Ovary (tissue), 9 donors: ENCODE results near the gene SLC22A25. TPM values are rescaled to one million over a fixed set of nuclear protein-coding genes. Genes with fewer than 3 reads are reported as not detected.

Experiments used
- DNase-seq, 5 donors: peaks; one replicate each; pipeline ENCODE4 v3.0.0-alpha.2; 2019 to 2020
- H3K27ac ChIP-seq, 2 donors: fragments of 200-600 bp; one replicate each; pipeline versions ENCODE4 v1.5.1 to v1.8.0; 2019 to 2022
- H3K27me3 ChIP-seq: fragments of 200-600 bp; one replicate; pipeline ENCODE4 v1.8.0; 2022
- H3K36me3 ChIP-seq: fragments of 200-600 bp; sonication (generic); one replicate; pipeline ENCODE4 v1.5.1; 2019
- H3K4me1 ChIP-seq: one replicate; pipeline ENCODE4 v1.8.1; 2013; ENCODE audit warnings: mild to moderate bottlenecking, moderate library complexity; ENCODE audit not compliant: insufficient read depth
- H3K4me3 ChIP-seq: fragments of 200-600 bp; sonication (generic); one replicate; pipeline ENCODE4 v1.5.1; 2017
- H3K9me3 ChIP-seq, 2 donors: fragments of 200-600 bp in 1 of 2; sonication (generic) in 1 of 2; one replicate each; pipeline versions ENCODE4 v1.5.1 to v1.8.1; 2013 to 2019; ENCODE audit warnings: mild to moderate bottlenecking in 1 of 2, moderate library complexity in 1 of 2
- CTCF ChIP-seq, 3 donors: fragments of 450-650 bp in 2 of 3; fragments of 200-600 bp in 1 of 3; IDR thresholded peaks; one replicate each; pipeline versions ENCODE4 v1.5.1 to v1.8.0; 2016 to 2022; ENCODE audit warnings: antibody characterized with exemption in 3 of 3, mild to moderate bottlenecking in 1 of 3
- EP300 ChIP-seq: sonication (generic); formaldehyde crosslinking; IDR thresholded peaks from one replicate; pipeline ENCODE4 v1.6.1; 2017; ENCODE audit warnings: antibody characterized with exemption
- POLR2A ChIP-seq: fragments of 450-650 bp; IDR thresholded peaks from one replicate; pipeline ENCODE4 v1.6.1; 2017; ENCODE audit warnings: antibody characterized with exemption, mild to moderate bottlenecking, moderate library complexity
- WGBS, 3 donors: extraction: QIAGEN DNeasy Blood & Tissue Kit in 1 of 3; methylation state at CpG; one replicate each; pipeline versions ENCODE4 v1.1.5 to v1.1.7; 2013 to 2017; 5-methylcytosine and 5-hydroxymethylcytosine counted together
- intact Hi-C, 4 donors: fragments of 100-400 bp; cut with DNase I; formaldehyde crosslinking; loops; one replicate each; pipeline versions ENCODE4 v1.11.0 to v1.15.1; 2022 to 2023
- polyA plus RNA-seq, 2 donors: library from polyadenylated mRNA; stranded (reverse); fragments of 200-250 nt in 1 of 2; fragments of 350-450 nt in 1 of 2; fragmentation: Illumina TruSeq in 1 of 2; extraction: RNeasy Lipid Tissue Mini Kit (QIAGEN cat#74804) in 1 of 2; gene quantifications; one replicate each; pipeline ENCODE4 v1.2.3, GENCODE V29; 2013 to 2014
- total RNA-seq, 7 donors: library from RNA; depleted of rRNA in 2 of 7; stranded (reverse); fragments of >200 nt in 2 of 7; fragmentation: NEBNext Ultra II Directional in 3 of 7; extraction: Animal tissue kit (Norgen Biotek cat#: 25700) in 3 of 7; gene quantifications; one replicate each; pipeline versions ENCODE4 v1.1.0 to v1.2.4, GENCODE V29; 2016 to 2023
- donor health status: DM: no; HTN: no; CAD: no; lungs with moderate emphysema.
- donor health status: DM: no; HTN: no; CAD: no.
- donor health status: Bipolar disorder and iron deficiency.
- donor health status: DM: yes; HTN: yes; CAD: no.
- donor health status: DM: no; HTN: no; CAD: no.
- donor health status: DM: yes; HTN: yes; CAD: no.

SLC22A25 gene
- total and polyA plus RNA-seq, 9 donors: not detected

GRCh38 chr11:63226488-63227114 lies 16.8 kb downstream of the SLC22A25 start:
- 90 to 95% (median 95%) methylated on average over 1 of the region's 1 CpG for WGBS, 3 donors
- intact Hi-C loops: no loop called here
- Histone ChIP-seq H3K36me3 (no peaks in the 10 kb centered on the region), H3K9me3 (no peaks in the 10 kb centered on the region), H3K4me3 (no peak overlapping the region), H3K4me1 (no peaks in the 10 kb centered on the region), H3K27ac (no peak overlapping the region), H3K27me3 (no peaks in the 10 kb centered on the region)
- DNase-seq: no peak
- TF ChIP-seq POLR2A (no peak), EP300 (no peak), CTCF (IDR thresholded peaks at IDR 0.05) (no peak)

GRCh38 chr11:63214093-63214492 lies 29.3 kb downstream of the SLC22A25 start:
- H3K9me3 ChIP-seq: no peaks in the 10 kb centered on the region
- H3K36me3 ChIP-seq: no peaks in the 10 kb centered on the region
- WGBS, 3 donors: 9 to 19% (median 11%) methylated on average over 4 of the region's 4 CpGs
- H3K27ac ChIP-seq: no peak overlapping the region
- TF ChIP-seq EP300 (no peak), CTCF (IDR thresholded peaks at IDR 0.05) (no peak), POLR2A (no peak)
- no peaks in the 10 kb centered on the region for H3K27me3 ChIP-seq
- H3K4me3 ChIP-seq: no peak overlapping the region
- intact Hi-C loops: no loop called here
- no peak for DNase-seq
- H3K4me1 ChIP-seq: no peaks in the 10 kb centered on the region

- no peak for DNase-seq
- Histone ChIP-seq H3K27me3 (no peaks in the 10 kb centered on the region), H3K9me3 (no peaks in the 10 kb centered on the region), H3K4me3 (no peak overlapping the region), H3K36me3 (no peaks in the 10 kb centered on the region), H3K4me1 (no peaks in the 10 kb centered on the region), H3K27ac (no peak overlapping the region)
- TF ChIP-seq POLR2A (no peak), EP300 (no peak), CTCF (IDR thresholded peaks at IDR 0.05) (no peak)
- intact Hi-C loops: no loop called here
- WGBS, 3 donors: 2 to 5% (median 4%) methylated on average over 2 of the region's 2 CpGs
Observed at GRCh38 chr11:63212742-63213141, 30.7 kb downstream of the SLC22A25 start.

GRCh38 chr11:63210111-63210510 lies 33.3 kb downstream of the SLC22A25 start:
- TF ChIP-seq POLR2A (no peak), CTCF (IDR thresholded peaks at IDR 0.05) (no peak), EP300 (no peak)
- no peaks in the 10 kb centered on the region for H3K36me3 ChIP-seq
- H3K27ac ChIP-seq: no peak overlapping the region
- intact Hi-C loops: no loop called here
- H3K27me3 ChIP-seq: no peaks in the 10 kb centered on the region
- no peaks in the 10 kb centered on the region for H3K9me3 ChIP-seq
- no peak overlapping the region for H3K4me3 ChIP-seq
- H3K4me1 ChIP-seq: no peaks in the 10 kb centered on the region
- no peak for DNase-seq
- WGBS, 3 donors: 34 to 38% (median 36%) methylated on average over 3 of the region's 3 CpGs

Other genes starting within 250 kb of the SLC22A25 start
- gene SLC22A8, start 227.8 kb downstream of the SLC22A25 start, total RNA-seq: under 1 TPM in 1 of 7 donors, not detected in 6; 0.18 TPM
- gene SLC22A8, start 227.8 kb downstream of the SLC22A25 start, polyA plus RNA-seq: not detected
- gene SLC22A24, start 99.4 kb downstream of the SLC22A25 start, total RNA-seq: not detected
- not detected for gene SLC22A24, start 99.4 kb downstream of the SLC22A25 start, polyA plus RNA-seq
- not detected for gene SLC22A9, start 126.2 kb upstream of the SLC22A25 start, total RNA-seq
- gene SLC22A9, start 126.2 kb upstream of the SLC22A25 start, polyA plus RNA-seq: not detected
- 10 to 100 TPM in 1 of 7 donors, 1 to 10 TPM in 6; 1.7 to 22.2 (median 3.8) TPM for gene PLAAT5, start 247.6 kb upstream of the SLC22A25 start, total RNA-seq
- 10 to 100 TPM in 1 of 2 donors, 1 to 10 TPM in 1; 1.5 to 35.0 TPM for gene PLAAT5, start 247.6 kb upstream of the SLC22A25 start, polyA plus RNA-seq